ENCODE measurements around the gene ZNF213.

Gene ZNF213

GRCh38 chr16:3134338-3135125 lies at the start of gene ZNF213:
TSS of gene ZNF213 (plus strand) at chr16:3135029. CDS start at chr16:3137281, 2,252 bp downstream.
- FAIRE-seq, result no peak

- FAIRE-seq, result no peak
Measured at GRCh38 chr16:3085868-3086595, 48.8 kb upstream of the ZNF213 start.

GRCh38 chr16:3086596-3087242 lies 48.1 kb upstream of the ZNF213 start:
- no peak for FAIRE-seq

- FAIRE-seq, result no peak
Measured at GRCh38 chr16:3087243-3088235, 47.3 kb upstream of the ZNF213 start.

- FAIRE-seq, result no peak
Measured at GRCh38 chr16:3088450-3088849, 46.4 kb upstream of the ZNF213 start.

GRCh38 chr16:3088925-3089716 lies 45.7 kb upstream of the ZNF213 start:
- FAIRE-seq, result no peak

GRCh38 chr16:3089717-3090592 lies 44.9 kb upstream of the ZNF213 start:
- FAIRE-seq, result no peak

GRCh38 chr16:3091551-3091950 lies 43.3 kb upstream of the ZNF213 start:
- no peak for FAIRE-seq

- no peak for FAIRE-seq
Measured at GRCh38 chr16:3092501-3092941, 42.3 kb upstream of the ZNF213 start.

- FAIRE-seq, result no peak
Measured at GRCh38 chr16:3094289-3095027, 40.4 kb upstream of the ZNF213 start.

- FAIRE-seq, result no peak
Measured at GRCh38 chr16:3095869-3096268, 39.0 kb upstream of the ZNF213 start.

- no peak for FAIRE-seq
Measured at GRCh38 chr16:3096362-3096761, 38.5 kb upstream of the ZNF213 start.

GRCh38 chr16:3097266-3097665 lies 37.6 kb upstream of the ZNF213 start:
- FAIRE-seq, result no peak

GRCh38 chr16:3098459-3099394 lies 36.1 kb upstream of the ZNF213 start, which contains the start of gene ZSCAN10:
TSS of gene ZSCAN10 (minus strand) at chr16:3099294. CDS start at chr16:3092937, 6,357 bp downstream.
- FAIRE-seq, result no peak

- no peak for FAIRE-seq
Measured at GRCh38 chr16:3099395-3099731, 35.5 kb upstream of the ZNF213 start.

- no peak for FAIRE-seq
Measured at GRCh38 chr16:3099732-3100499, 34.9 kb upstream of the ZNF213 start.

- no peak for FAIRE-seq
Measured at GRCh38 chr16:3101018-3101840, 33.6 kb upstream of the ZNF213 start.

Data from colon (tissue), 2 donors.